ENCODE results near the gene B4GALNT1. TPM values are rescaled to one million over a fixed set of nuclear protein-coding genes. Genes with fewer than 3 reads are reported as not detected.

Gene B4GALNT1
- total RNA-seq, 1 donor from 2014 or later = 0.69 TPM

DNA sequence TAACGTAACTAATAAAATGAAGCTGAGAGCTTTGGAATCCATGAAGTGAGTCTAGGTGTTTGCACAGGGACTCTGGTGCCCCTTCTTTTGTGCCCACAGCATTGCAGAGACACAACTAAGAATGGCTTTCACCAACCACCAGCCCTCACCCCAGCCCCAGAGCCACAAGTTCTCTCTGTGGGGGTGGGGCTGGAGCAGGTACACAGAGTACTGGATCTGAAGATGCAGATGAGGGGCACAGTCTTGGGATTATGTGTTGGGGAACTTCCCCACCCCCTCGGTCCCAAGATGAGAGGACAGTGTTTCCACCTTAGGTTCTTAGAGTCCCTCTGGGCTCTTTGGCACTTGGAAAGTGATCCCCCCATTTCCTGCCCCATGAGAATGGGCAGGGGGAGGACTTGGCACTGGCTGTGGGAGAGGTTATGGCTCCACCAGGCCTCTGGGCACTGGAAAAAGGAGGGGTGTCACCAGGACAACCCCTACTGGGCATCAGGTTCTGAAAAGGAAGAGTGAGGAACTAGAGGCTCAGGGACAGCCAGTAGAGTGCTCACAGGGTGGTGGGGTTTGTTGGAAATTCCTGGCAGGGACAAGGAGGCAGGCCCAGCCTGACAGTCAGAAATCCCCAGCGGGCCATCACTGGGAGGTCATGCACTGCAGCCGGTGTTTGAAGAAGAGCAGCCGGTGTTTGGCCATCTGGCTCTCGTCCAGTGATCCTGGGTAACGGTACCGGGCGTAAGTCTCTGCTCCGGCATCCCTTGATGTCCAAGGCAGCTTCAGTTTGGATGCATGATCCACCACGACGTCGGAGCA, 6.7 kb downstream of the B4GALNT1 start:
- H3K4me3 ChIP-seq (ENCODE audit: low read depth, low read length) = no peak overlapping the region
- DNase-seq (ENCODE audit: low read depth) = no peak
- TF ChIP-seq, protein P1, sequence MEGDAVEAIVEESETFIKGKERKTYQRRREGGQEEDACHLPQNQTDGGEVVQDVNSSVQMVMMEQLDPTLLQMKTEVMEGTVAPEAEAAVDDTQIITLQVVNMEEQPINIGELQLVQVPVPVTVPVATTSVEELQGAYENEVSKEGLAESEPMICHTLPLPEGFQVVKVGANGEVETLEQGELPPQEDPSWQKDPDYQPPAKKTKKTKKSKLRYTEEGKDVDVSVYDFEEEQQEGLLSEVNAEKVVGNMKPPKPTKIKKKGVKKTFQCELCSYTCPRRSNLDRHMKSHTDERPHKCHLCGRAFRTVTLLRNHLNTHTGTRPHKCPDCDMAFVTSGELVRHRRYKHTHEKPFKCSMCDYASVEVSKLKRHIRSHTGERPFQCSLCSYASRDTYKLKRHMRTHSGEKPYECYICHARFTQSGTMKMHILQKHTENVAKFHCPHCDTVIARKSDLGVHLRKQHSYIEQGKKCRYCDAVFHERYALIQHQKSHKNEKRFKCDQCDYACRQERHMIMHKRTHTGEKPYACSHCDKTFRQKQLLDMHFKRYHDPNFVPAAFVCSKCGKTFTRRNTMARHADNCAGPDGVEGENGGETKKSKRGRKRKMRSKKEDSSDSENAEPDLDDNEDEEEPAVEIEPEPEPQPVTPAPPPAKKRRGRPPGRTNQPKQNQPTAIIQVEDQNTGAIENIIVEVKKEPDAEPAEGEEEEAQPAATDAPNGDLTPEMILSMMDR (conservative IDR thresholded peaks at IDR 0.05; ENCODE audit: low read depth, low read length) = no peak

DNA sequence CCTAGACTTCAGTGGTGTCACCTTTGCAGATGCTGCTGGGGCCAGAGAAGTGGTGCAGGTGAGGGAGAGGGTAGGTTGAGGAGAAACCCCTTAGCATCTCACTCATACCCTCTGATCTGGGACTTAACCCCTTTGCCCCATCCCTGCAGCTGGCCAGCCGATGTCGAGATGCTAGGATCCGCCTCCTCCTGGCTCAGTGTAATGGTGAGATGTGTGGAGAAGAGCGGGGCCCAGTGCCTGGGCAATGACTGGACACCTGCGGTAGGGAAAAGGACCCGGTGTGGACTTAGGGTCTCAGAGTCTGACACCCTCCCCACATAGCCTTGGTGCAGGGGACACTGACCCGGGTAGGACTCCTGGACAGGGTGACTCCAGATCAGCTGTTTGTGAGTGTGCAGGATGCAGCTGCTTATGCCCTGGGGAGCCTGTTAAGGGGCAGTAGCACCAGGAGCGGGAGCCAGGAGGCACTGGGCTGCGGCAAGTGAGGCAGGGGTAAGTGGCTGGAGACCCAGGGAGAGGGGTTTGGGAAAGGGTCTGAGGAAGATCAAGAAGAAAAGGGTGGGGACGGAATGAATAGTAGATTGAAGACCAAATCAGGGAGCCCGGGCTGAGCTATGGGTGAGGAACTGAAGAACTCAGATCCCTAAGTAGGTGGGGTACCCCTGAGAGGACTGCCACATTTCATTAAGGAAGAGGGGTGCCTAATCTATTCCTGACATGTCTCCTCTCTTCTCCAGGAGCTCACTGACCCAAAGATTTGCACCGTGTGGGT, 7.6 kb downstream of the B4GALNT1 start:
- no peak overlapping the region for H3K4me3 ChIP-seq (ENCODE audit: low read depth, low read length)
- no peak for DNase-seq (ENCODE audit: low read depth)
- TF ChIP-seq, protein P1 (conservative IDR thresholded peaks at IDR 0.05; ENCODE audit: low read depth, low read length) = no peak

DNA sequence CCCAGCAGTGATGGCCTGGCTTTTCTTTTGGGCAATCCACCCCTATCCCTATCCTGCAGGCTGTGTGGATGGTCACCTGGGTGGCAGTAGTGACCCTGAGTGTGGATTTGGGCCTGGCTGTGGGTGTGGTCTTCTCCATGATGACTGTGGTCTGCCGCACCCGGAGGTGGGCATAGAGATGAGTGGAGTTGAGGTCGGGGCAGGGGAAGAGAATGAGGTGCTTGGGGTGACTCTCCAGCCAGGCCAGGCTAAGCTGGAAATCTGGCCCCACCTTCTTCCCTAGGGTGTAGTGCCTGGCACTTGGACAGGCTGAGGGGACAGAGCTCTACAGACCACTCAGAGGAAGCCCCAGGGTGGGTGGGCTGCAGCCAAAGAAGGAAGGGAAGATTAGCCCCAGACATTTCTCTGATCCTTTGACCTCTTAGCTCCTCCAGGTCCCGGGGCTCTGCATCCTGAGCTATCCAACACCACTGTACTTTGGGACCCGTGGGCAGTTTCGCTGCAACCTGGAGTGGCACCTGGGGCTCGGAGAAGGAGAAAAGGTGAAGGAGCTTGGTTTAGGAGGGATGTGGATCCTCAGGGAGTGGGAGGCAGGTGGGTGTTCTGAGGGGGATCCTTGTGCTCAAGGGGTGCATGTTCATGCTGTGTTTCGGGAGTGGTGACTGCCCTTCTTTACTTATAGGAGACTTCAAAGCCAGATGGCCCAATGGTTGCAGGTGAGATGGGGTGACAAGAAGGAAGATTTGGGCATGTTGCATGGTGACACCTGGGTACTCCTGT, 8.4 kb downstream of the B4GALNT1 start:
- TF ChIP-seq, protein P1 (conservative IDR thresholded peaks at IDR 0.05; ENCODE audit: low read depth, low read length) = no peak
- H3K4me3 ChIP-seq (ENCODE audit: low read depth, low read length) = no peak overlapping the region
- DNase-seq (ENCODE audit: low read depth) = no peak

DNA sequence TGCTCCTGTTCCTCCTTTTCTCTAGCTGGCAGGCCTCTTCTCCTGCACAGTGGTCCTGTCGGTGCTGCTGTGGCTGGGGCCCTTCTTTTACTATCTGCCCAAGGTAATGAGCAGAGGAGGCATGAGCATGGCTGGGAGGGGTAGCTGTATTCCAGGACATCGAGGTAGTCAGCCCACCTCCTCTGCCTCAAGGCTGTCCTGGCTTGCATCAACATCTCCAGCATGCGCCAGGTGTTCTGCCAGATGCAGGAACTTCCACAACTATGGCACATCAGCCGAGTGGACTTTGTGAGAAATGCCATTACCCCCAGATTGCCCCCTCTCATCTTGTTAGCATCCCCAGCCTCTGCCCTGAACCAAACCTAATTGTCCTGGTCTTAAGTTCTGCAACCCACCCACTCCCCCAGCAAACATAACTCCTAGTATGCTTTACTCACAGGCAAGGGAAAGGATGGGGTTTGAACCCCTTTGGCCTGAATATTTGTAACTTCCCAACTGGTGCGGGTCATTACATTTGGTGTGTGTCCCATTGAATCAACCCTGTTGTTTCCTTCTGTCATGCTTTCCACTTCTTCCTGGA, 9.1 kb downstream of the B4GALNT1 start:
- DNase-seq (ENCODE audit: low read depth) = no peak
- TF ChIP-seq, protein P1 (conservative IDR thresholded peaks at IDR 0.05; ENCODE audit: low read depth, low read length) = no peak
- H3K4me3 ChIP-seq (ENCODE audit: low read depth, low read length) = no peak overlapping the region

DNA sequence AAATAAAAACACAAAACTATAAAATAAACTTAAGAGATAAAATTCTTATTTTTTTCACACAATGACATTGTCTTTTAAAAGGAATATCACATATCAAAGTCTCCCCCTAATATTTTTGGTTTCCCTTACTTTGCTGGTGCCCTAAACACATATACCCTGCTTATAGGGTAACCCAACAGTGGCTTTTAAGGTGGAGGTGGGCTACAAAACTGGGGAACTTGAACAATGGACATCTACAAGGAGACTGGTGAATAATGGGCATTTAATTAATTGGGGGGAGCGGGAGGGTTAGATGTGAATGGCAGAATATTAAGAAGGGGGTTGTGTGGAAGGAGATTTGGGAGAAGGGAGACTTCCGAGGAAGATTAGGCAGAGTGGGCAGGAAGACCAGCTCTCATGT, 9.6 kb downstream of the B4GALNT1 start:
- DNase-seq (ENCODE audit: low read depth) = no peak
- no peak overlapping the region for H3K4me3 ChIP-seq (ENCODE audit: low read depth, low read length)
- TF ChIP-seq, protein P1 (conservative IDR thresholded peaks at IDR 0.05; ENCODE audit: low read depth, low read length) = no peak

Data from epithelial cell of proximal tubule (primary cell).